Nucleus accumbens (tissue), 56 donors: ENCODE measurements around the gene LPAR2.
A peak's percentile ranks its signal among the peaks of the same experiment; 100 is the strongest.
"Not testable (repeated sequence)": the region's sequence is repeated elsewhere in the genome, so short reads cannot be mapped to it uniquely, and the experiment has no call there.

Experiments used
- DNase-seq, 56 donors: peaks; one replicate each; lab custom pipeline; 2025; lab: John Stamatoyannopoulos, UW

Gene LPAR2

DNA sequence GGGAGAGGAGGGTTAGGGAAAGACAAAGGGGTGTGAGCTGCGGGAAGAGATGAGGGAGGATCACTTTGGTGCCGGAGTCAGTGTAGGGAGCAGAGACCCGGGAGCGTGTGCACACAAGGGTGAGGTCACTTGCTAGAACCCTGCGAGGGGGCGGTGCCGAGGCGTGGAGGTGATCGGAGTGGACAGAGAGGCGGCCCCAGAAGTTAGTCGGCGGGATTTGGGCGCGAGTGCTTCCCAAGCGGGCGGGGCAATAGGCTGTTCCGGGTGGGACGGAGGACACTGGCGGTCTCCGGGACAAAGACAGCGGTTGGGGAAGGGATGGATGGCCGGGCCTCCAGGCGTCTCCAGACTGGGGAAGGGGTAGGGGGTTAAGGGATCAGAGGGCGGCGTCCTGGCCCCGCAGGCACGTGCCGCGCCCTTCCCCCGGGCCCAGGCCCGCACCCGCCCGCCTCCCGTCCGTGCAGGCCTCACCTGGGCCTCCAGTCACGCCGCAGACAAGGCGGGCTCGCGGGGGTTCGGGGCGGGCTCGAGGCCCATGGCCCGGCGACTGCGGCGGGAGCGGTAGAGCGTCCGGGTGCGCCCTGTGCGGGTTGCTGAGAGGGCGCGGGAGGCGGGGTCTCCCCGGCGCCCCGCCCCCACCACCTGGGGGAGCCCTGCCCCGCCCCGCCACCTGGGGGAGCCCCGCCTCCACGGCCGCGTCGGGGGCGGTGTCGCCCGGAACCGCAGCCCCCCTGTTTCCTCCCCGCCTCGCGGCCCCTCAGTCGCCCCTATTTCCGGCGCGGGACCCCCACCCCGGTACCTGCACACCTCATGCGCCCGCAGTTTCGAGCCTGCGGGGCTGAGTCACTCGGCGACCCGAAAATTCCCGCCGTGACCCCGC, at the start of gene LPAR2:
Gene LPAR2, minus strand, starts transcription at position 600 of the 880 bp plus-strand sequence. CDS start 945 bp downstream, outside the sequence.
- DNase-seq: peak in 5 of 56 donors; percentile 8 to 83 (median 13)

GRCh38 chr19:19677579-19677978, 49.6 kb upstream of the LPAR2 start:
- DNase-seq: no peak

DNA sequence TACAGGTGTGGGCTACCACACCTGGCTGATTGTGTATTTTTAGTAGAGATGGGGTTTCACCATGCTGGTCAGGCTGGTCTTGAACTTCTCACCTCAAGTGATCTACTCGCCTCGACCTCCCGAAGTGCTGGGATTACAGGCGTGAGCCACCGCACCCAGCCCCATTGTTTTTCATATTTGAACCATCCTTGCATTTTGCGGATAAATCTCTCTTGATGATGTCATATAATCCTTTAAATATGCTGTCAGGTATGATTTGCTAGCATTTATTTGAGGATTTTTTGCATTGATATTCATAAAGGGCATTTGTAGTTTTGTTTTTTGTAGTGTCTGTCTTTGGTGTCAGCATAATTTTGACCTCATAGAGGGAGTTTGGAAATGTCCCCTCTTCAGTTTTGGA, 46.3 kb upstream of the LPAR2 start:
- no peak for DNase-seq

DNA sequence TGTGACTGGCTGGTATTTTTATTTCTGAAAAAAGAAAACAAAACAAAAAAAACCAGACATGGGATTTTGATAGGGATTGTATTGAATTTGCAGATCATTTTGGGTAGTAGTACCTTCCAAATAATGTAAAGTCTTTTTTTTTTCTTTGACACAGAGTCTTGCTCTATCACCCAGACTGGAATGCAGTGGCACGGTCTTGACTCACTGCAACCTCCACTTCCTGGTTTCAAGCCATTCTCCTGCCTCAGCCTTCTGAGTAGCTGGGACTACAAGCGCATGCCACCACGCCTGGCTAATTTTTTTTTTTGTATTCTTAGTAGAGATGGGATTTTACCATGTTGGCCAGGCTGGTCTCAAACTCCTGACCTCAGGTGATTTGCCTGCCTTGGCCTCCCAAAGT, 44.8 kb upstream of the LPAR2 start:
- DNase-seq: no peak

DNA sequence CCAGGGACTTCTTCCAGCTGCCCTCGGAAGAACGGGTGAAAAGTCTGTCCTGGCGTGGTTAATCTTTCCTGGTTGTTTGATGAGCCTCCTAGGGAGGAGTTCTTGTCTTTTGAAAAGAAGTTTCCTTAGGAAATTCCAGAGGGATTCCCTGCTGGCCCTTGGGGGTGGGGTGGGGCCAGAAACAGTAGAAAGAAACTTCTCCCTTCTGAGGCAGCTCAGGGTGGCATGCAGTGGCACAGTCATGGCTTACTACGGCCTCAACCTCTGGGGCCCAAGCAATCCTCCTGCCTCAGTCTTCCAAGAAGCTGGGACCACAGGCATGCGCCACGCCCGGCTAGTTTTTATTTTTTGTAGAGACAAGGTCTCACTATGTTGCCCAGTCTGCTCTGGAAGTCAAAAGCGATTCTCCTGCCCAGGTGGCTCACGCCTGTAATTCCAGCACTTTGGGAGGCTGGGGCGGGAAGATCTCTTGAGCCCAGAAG, 42.1 kb upstream of the LPAR2 start:
- DNase-seq: no peak

DNA sequence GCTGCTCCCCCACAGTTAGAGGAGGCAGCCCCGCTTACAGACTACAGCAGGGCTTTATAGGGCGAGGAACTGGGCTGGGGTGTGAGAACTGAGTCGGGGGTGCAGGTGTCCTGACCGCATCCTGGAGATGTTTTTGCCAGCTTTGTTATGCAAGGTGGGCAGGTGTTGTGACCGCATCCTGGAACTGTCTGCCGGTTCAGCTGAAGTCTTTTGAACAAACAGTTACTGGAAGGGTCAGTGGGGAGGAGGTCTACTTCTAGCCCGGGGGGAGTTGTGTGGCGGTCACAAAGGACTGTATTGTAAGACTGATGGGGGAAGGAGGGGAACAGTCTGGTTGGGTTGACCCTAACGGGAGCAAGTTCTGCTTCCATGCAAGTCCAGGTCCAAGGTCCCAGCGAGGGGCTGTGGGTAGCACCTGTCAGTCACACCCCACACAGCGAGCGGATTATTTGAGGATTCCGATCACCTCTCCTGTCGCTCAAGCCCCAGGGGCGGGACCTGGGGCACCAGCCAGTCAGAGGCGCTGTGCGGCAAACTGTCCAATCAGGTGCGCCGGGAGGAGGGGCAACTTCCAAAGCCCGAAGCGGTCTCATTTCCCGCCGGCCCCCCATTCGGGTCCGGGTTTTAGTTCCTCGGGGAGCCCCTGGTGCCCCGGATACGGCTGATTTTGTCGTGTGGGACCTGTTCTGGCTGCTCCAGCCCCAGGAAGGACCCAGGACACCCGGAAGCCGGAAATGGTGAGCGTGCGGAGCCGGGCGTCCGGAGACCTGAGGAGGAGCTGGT, 40.4 kb upstream of the LPAR2 start, which contains the start of gene ZNF101:
Gene ZNF101, plus strand, starts transcription at position 610 of the 783 bp plus-strand sequence. Its CDS starts 125 bp downstream, at position 735.
- DNase-seq: peak; percentile 49 to 96 (median 89)

GRCh38 chr19:19665420-19665948, 37.5 kb upstream of the LPAR2 start:
- DNase-seq: not testable (repeated sequence)

- DNase-seq: peak; percentile 86 to 100 (median 97)
Observed at GRCh38 chr19:19663256-19664120, 35.5 kb upstream of the LPAR2 start, which contains the start of gene ATP13A1. TSS of gene ATP13A1 (minus strand) at chr19:19663676. CDS start at chr19:19663666, 10 bp downstream.

GRCh38 chr19:19662871-19663255, 34.8 kb upstream of the LPAR2 start:
- no peak for DNase-seq

GRCh38 chr19:19662344-19662743, 34.3 kb upstream of the LPAR2 start:
- no peak for DNase-seq

DNA sequence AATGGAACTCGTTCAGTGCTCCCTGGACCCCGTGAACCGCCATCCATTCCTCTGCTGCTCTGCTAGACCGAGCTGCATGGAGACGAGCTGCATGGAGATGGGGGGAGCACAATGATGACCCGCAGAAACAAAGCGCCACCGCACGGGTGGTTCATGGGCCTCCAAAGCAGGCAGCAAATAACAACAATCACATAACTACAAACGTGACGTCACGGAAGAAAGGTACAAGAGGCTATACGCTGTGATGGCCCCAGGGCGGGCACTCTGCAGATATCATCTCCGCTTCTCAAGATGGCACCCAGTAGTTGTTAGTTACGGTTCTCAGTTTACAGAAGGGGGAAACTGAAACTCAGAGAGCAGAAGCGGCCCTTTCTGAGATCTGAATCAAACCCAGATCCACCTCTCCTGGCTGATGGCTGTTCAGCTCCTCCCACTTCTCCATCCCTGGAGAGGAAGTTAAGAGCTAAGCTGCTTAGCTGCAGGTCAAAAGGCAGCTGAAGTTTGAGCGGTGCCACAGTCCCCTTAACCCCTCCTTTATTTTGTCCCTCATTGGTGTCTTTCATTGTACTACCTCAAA, 33.7 kb upstream of the LPAR2 start:
- DNase-seq: peak in 2 of 56 donors; percentile 9 to 11

DNA sequence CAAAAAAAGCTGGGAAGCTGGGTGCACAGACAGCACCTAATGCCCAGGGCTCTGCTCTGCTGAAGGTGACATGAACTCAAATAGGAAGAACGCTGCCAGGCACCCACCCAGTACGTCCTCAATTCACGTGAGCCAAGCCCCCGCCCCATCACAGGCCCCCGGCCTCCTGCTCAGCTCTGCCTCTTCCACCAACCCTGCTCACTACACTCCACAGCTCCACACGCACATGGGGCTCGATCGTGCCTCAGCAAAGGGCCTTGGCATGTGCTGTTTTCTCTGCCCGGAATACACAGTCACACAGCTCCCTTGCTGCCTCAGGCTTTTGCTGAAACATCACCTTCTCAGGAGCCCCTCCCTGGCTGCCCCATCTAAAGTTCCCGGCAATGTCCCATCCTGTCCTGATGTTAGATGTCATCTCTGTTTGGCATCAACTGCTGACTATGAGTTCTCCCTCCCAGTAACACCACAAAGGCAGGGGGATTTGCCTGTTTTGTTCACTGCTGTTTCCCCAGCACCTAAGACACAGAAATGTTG, 33.2 kb upstream of the LPAR2 start:
- no peak for DNase-seq

DNA sequence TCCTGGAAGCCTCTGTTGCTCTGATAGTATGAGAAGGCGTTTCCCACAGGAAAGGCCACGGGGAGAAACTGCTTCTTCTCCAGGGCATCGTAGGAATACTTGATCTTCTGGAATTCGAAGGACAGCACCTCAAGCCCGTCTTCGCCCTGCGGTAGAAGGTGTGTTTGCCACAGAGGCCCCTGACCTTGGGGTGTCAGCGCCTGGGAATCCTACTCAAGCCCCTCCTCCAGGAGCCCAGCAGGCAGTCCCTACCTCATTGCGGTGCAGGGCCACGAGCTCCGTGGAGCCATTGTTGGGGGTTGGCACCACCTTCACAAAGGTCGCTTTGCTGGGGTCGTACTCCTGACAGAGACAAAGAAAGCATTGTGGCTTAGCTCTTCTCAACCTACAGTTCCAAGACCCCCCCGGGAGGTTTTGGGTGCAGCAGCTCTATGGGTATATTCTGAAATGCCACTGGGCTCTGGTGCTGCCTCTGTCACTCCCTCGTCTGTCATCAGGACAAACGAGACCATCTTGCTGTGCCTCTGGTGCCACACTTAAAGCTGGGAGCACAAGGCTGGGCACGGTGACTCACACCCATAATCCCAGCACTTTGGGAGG, 31.7 kb upstream of the LPAR2 start:
- DNase-seq: no peak

DNA sequence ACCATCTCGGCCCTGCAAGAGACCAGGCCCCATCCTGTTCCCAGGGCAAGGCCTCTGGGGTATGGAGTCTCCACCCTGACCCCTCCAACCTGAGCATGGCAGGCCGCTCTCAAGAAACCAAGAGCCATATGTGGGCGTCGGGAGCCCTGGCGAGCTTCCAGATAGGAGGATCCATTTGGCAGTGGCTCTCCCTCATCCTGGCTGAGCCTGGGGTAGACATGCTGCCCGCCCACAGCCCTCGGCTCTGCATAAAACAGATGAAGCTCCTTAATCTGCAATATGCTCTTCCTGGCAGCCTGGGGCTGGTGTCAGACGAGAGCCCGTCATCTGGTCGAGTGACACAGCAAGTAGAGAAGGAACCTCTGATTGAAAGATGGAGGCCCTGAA, 29.4 kb upstream of the LPAR2 start:
- peak in 6 of 56 donors; percentile 13 to 31 (median 16) for DNase-seq

DNA sequence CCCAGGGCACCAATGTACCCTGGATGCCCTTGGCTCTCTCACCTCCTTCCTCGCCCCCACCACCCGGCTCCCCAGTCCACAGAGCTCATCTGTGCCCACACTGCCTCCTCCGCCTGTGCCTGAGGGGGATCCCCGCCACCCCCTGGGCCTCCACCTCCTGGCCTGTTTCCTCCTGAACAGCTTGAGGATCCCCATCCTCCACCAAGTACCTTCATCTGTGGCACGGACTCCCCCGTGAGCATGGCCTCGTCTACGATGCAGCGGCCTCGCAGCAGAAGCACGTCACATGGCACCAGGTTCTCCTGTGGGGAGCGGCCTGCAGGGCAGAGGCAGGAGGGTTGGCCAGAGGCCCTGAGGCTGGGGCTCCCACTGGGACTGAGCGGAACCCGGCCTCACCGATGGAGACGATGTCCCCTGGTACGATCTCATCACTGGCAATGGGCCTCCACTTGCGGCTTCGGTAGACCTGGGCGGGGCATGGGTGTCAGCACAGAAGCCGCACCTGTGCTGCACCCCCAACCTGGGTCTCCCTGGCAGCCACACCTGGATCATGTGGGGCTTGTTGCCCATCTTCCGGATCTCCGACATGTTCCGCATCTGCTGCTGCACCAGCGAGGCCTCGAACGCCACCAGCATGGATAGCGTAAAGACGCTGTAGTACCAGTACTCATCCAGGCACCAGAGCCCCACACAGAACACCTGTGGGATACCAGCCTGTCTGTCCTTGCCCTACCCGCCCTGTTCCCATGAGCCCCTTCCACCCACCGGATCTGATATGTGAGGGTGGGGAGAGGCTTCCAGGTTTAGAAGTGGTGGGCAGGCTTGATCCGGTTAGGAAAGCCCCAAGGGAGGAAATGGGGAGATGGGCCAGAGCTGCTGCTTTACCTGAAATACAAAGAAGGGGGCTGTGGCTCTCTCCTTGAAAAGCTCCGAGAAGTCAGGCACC, 28.7 kb upstream of the LPAR2 start:
- no peak for DNase-seq

GRCh38 chr19:19655641-19656343, 27.8 kb upstream of the LPAR2 start:
- DNase-seq: no peak

DNA sequence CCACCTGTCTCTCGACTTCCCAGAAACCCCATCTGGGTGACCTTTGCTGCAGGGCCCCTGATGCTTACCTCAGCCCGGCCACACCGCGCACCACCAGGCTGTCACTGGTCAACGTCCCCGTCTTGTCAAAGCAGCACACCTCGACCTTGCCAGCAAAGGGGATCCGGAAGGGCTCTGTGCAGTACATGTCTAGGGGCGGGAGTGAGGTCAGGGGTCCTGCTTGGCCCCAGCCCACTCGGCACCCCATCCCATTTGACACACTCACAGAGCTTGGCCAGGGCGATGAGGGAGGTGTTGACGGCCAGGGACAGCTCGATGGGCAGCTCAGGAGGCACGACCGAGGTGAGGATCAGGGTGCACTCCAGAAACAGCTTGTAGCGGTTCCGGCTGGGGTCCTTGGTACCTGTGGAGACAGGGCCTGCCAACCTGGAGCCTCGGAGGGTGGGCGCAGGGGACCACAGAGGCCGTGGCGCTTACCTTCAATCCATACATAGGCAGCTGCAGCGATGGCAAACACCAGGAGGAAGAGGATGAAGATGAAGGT, 27.1 kb upstream of the LPAR2 start:
- DNase-seq: no peak
